CD14-positive monocyte (primary cell): ENCODE measurements around the gene CCBE1. TPM values are rescaled to one million over a fixed set of nuclear protein-coding genes. Genes with fewer than 3 reads are reported as not detected.

Experiments used
- DNase-seq, 3 donors: peaks; one replicate each; pipeline ENCODE4 v3.0.0-alpha.2; 2011 to 2022
- H2AFZ ChIP-seq: 2 replicates; pipeline ENCODE4 v1.6.0; 2012; ENCODE audit warnings: mild to moderate bottlenecking, low read depth, low read length, inconsistent platforms; ENCODE audit not compliant: insufficient read depth, poor library complexity, severe bottlenecking
- H3K27ac ChIP-seq, 2 donors: 1 replicate in 1 of 2; 2 replicates in 1 of 2; pipeline ENCODE4 v1.5.1; 2012 to 2013; ENCODE audit warnings: low read length in 2 of 2, control low read depth in 1 of 2, inconsistent platforms in 1 of 2, low read depth in 1 of 2, mild to moderate bottlenecking in 1 of 2
- H3K27me3 ChIP-seq, 2 donors: one replicate each; pipeline versions ENCODE4 v1.6.0 to v1.6.1; 2011 to 2013; ENCODE audit warnings: low read length in 2 of 2; ENCODE audit not compliant: control insufficient read depth in 2 of 2, insufficient read depth in 2 of 2
- H3K36me3 ChIP-seq, 2 donors: replicated peaks in 1 of 2; 1 replicate in 1 of 2; 2 replicates in 1 of 2; pipeline versions ENCODE4 v1.5.1 to v1.6.1; 2012 to 2013; ENCODE audit warnings: low read length in 2 of 2, control low read depth in 1 of 2, inconsistent platforms in 1 of 2, mild to moderate bottlenecking in 1 of 2; ENCODE audit not compliant: insufficient read depth in 2 of 2, control insufficient read depth in 1 of 2
- H3K4me1 ChIP-seq, 2 donors: 1 replicate in 1 of 2; 2 replicates in 1 of 2; pipeline versions ENCODE4 v1.5.1 to v1.6.1; 2012 to 2013; ENCODE audit warnings: low read length in 2 of 2, control low read depth in 1 of 2, inconsistent platforms in 1 of 2, mild to moderate bottlenecking in 1 of 2, moderate library complexity in 1 of 2; ENCODE audit not compliant: insufficient read depth in 2 of 2, control insufficient read depth in 1 of 2
- H3K4me2 ChIP-seq: replicated peaks from 2 replicates; pipeline ENCODE3; 2012; ENCODE audit warnings: low read length, moderate library complexity, mild to moderate bottlenecking; ENCODE audit not compliant: poor library complexity, severe bottlenecking; ENCODE audit errors: extremely low read depth
- H3K4me3 ChIP-seq, 3 experiments: fragments of 200-600 bp in 1 of 3; sonication (generic) in 1 of 3; replicated peaks in 1 of 3; 1 replicate in 2 of 3; 2 replicates in 1 of 3; pipeline ENCODE4 v1.5.1; 2011 to 2013; ENCODE audit warnings: low read length in 3 of 3, mild to moderate bottlenecking in 3 of 3, control low read depth in 2 of 3, low read depth in 2 of 3, inconsistent platforms in 1 of 3, moderate library complexity in 1 of 3
- H3K79me2 ChIP-seq: 2 replicates; pipeline ENCODE4 v1.6.0; 2012; ENCODE audit warnings: mild to moderate bottlenecking, control low read depth, inconsistent platforms, low read length, moderate library complexity; ENCODE audit not compliant: insufficient read depth
- H3K9ac ChIP-seq: 2 replicates; pipeline ENCODE4 v1.6.0; 2017; ENCODE audit warnings: low read length, mild to moderate bottlenecking; ENCODE audit not compliant: insufficient read depth, poor library complexity, severe bottlenecking
- H3K9me3 ChIP-seq, 2 donors: replicated peaks in 1 of 2; 1 replicate in 1 of 2; 2 replicates in 1 of 2; pipeline versions ENCODE4 v1.5.1 to v1.6.1; 2012 to 2013; ENCODE audit warnings: low read length in 2 of 2, control low read depth in 1 of 2; ENCODE audit not compliant: control insufficient read depth in 1 of 2, insufficient read depth in 1 of 2
- H4K20me1 ChIP-seq: 2 replicates; pipeline ENCODE4 v1.6.0; 2012; ENCODE audit warnings: mild to moderate bottlenecking, low read length, control low read depth, moderate library complexity; ENCODE audit not compliant: insufficient read depth
- H3K27ac Mint-ChIP-seq, 7 donors: one replicate each; pipeline ENCODE4 v1.8.0; 2020; ENCODE audit warnings: mild to moderate bottlenecking in 7 of 7, mixed read lengths in 7 of 7, moderate library complexity in 6 of 7, inconsistent platforms in 2 of 7
- H3K27me3 Mint-ChIP-seq, 3 donors: one replicate each; pipeline ENCODE4 v1.8.0; 2021 to 2022; ENCODE audit warnings: low read depth in 3 of 3, mild to moderate bottlenecking in 3 of 3, mixed read lengths in 3 of 3, moderate library complexity in 3 of 3, inconsistent platforms in 1 of 3
- H3K36me3 Mint-ChIP-seq, 2 donors: one replicate each; pipeline ENCODE4 v1.8.0; 2020; ENCODE audit warnings: mixed read lengths in 2 of 2, inconsistent platforms in 1 of 2, mild to moderate bottlenecking in 1 of 2
- H3K4me1 Mint-ChIP-seq: one replicate; pipeline ENCODE4 v1.8.0; 2020; ENCODE audit warnings: mild to moderate bottlenecking, mixed read lengths
- H3K4me3 Mint-ChIP-seq, 2 donors: one replicate each; pipeline ENCODE4 v1.8.0; 2020; ENCODE audit warnings: mild to moderate bottlenecking in 2 of 2, mixed read lengths in 2 of 2, moderate library complexity in 1 of 2
- H3K9me3 Mint-ChIP-seq, 7 donors: one replicate each; pipeline ENCODE4 v1.8.0; 2020 to 2022; ENCODE audit warnings: mixed read lengths in 7 of 7, mild to moderate bottlenecking in 6 of 7, moderate library complexity in 6 of 7, inconsistent platforms in 2 of 7
- WGBS: methylation state at CpG from one replicate; pipeline ENCODE4 v1.1.5; 2013; ENCODE audit warnings: missing lambda C conversion rate; ENCODE audit not compliant: insufficient coverage; 5-methylcytosine and 5-hydroxymethylcytosine counted together
- intact Hi-C, 2 donors: fragments of 100-400 bp; cut with micrococcal nuclease; formaldehyde crosslinking; loops; one replicate each; pipeline versions ENCODE4 v1.15.0 to v1.15.1; 2023
- polyA plus RNA-seq, 3 donors: library from polyadenylated mRNA; depleted of rRNA in 1 of 3; unstranded in 2 of 3; stranded (reverse) in 1 of 3; fragments of 300-500 nt in 2 of 3; fragments of >200 nt in 1 of 3; fragmentation: Illumina TruSeq in 2 of 3; gene quantifications; 1 replicate in 2 of 3; 2 replicates in 1 of 3; pipeline ENCODE4 v1.2.3, GENCODE V29; 2012 to 2021
- TF ChIP-seq, protein P1 (sequence below): fragments of 200-600 bp; IDR thresholded peaks from one replicate; pipeline ENCODE4 v1.8.0; 2022; ENCODE audit warnings: antibody characterized with exemption, mild to moderate bottlenecking

CCBE1 gene
- polyA plus RNA-seq, 3 donors = not detected

DNA sequence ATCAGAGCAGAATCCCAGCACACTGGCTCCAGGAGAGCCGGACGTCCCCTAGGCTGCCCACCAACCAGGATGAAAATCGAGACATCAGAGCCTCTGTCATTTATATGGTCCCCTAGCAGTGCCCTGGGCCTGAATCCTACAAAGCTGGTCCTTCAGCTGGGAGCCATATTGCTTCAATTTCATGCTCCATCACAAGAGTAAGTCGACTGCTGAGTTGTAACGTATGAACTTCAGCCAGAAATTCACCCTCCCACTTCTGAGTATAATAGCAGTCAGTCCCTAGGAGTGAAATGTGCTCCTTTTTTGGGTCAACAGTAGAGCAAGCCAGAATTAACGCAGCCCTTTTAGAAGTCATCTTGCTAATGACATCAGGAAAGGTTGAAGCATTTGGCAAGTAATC lies 126.4 kb downstream of the CCBE1 start:
- WGBS = 91% methylated on average over 3 of the region's 6 CpGs

DNA sequence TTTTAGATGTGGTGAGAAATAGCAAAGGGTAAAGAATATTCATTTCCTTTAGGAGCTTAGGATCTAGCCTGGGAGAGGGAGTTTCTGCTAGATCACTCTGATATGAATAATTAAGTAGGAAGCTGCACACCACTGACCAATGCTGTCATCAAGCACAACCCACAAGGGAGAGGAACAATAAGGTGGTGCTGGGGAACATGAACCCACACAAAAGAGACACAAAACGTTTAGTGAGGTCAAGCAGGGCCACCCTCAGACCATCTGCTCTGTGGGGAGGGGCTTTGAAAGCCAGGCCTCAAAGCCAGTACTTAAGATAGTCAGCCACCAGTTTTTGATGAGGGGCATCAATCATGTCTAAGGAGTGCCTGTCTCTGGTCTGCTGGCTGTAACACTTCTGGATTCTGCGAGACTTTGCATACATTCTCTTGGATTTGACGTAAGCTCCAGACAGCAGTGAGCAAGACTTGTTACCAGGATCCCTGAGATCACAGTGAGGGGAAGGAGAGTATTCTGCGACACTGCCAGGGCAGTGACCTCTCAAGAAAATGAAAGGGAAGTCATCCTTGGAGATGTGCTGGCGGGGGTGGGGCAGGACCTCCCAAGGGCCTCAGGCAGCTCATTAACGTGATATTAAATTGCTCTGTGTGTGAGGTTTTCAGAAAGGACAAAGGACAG lies 127.0 kb downstream of the CCBE1 start:
- WGBS = 79% methylated on average over 6 of the region's 6 CpGs
- no peaks in the 10 kb centered on the region for H3K4me1 Mint-ChIP-seq
- H4K20me1 ChIP-seq = no peaks in the 10 kb centered on the region

More for the DNA sequence above, 126.4 kb downstream of the CCBE1 start:
- H3K4me3 Mint-ChIP-seq = no peak overlapping the region
- H3K4me1 ChIP-seq = no peaks in the 10 kb centered on the region
- no peak overlapping the region for H2AFZ ChIP-seq
- no peak overlapping the region for H3K4me3 ChIP-seq
- no peak overlapping the region for H3K4me2 ChIP-seq
- intact Hi-C loops = no loop called here
- H3K27ac ChIP-seq = no peak overlapping the region
- DNase-seq = no peak
- H3K9ac ChIP-seq = no peak overlapping the region
- no peak overlapping the region for H3K27ac Mint-ChIP-seq
- no peaks in the 10 kb centered on the region for H3K27me3 Mint-ChIP-seq
- no peaks in the 10 kb centered on the region for H3K36me3 ChIP-seq
- TF ChIP-seq, protein P1, sequence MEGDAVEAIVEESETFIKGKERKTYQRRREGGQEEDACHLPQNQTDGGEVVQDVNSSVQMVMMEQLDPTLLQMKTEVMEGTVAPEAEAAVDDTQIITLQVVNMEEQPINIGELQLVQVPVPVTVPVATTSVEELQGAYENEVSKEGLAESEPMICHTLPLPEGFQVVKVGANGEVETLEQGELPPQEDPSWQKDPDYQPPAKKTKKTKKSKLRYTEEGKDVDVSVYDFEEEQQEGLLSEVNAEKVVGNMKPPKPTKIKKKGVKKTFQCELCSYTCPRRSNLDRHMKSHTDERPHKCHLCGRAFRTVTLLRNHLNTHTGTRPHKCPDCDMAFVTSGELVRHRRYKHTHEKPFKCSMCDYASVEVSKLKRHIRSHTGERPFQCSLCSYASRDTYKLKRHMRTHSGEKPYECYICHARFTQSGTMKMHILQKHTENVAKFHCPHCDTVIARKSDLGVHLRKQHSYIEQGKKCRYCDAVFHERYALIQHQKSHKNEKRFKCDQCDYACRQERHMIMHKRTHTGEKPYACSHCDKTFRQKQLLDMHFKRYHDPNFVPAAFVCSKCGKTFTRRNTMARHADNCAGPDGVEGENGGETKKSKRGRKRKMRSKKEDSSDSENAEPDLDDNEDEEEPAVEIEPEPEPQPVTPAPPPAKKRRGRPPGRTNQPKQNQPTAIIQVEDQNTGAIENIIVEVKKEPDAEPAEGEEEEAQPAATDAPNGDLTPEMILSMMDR = no peak
- no peaks in the 10 kb centered on the region for H3K36me3 Mint-ChIP-seq
- no peaks in the 10 kb centered on the region for H3K9me3 ChIP-seq
- H3K27me3 ChIP-seq = no peaks in the 10 kb centered on the region
- no peaks in the 10 kb centered on the region for H3K4me1 Mint-ChIP-seq
- no peaks in the 10 kb centered on the region for H3K79me2 ChIP-seq
- peaks cover 0 to 3% (median 0%) of the 10 kb centered on the region in 7 donors for H3K9me3 Mint-ChIP-seq
- no peaks in the 10 kb centered on the region for H4K20me1 ChIP-seq

More for the DNA sequence above, 127.0 kb downstream of the CCBE1 start:
- no peaks in the 10 kb centered on the region for H3K27me3 Mint-ChIP-seq
- no peak overlapping the region for H3K27ac ChIP-seq
- no peaks in the 10 kb centered on the region for H3K36me3 ChIP-seq
- no peak overlapping the region for H2AFZ ChIP-seq
- peaks cover 0 to 3% (median 0%) of the 10 kb centered on the region in 7 donors for H3K9me3 Mint-ChIP-seq
- H3K4me2 ChIP-seq = no peak overlapping the region
- no peak overlapping the region for H3K27ac Mint-ChIP-seq
- no peaks in the 10 kb centered on the region for H3K27me3 ChIP-seq
- H3K79me2 ChIP-seq = no peaks in the 10 kb centered on the region
- H3K4me1 ChIP-seq = no peaks in the 10 kb centered on the region
- H3K9me3 ChIP-seq = no peaks in the 10 kb centered on the region
- no peaks in the 10 kb centered on the region for H3K36me3 Mint-ChIP-seq
- no peak overlapping the region for H3K4me3 ChIP-seq
- TF ChIP-seq, protein P1 = no peak
- no peak overlapping the region for H3K4me3 Mint-ChIP-seq
- DNase-seq = no peak
- H3K9ac ChIP-seq = no peak overlapping the region
- intact Hi-C loops = no loop called here
